ENCODE results near the gene WNK3. TPM values are rescaled to one million over a fixed set of nuclear protein-coding genes. Genes with fewer than 3 reads are reported as not detected.

WNK3 gene
- total and polyA plus RNA-seq, 12 donors, result 1.2 to 27.2 (median 11.2) TPM

DNA sequence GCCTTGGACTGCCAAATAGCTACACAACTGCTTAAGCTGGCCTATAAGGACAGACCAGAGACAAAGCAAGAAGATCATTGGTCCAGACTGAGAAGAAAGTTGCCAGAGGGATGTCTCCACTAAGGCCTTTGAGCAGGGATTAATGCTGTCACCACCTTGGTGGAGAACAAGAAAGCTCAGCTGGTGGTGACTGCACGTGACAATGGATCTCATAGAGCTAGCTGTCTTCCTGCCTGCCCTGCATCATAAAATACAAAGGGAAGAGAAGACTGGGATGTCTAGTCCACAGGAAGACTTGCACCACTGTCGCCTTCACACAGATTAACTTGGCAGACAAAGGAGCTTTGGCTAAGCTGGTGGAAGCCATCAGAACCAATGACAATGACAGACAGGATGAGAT lies 134.3 kb downstream of the WNK3 start:
- Histone ChIP-seq H3K9me3 (replicated peaks in 1 of 3) (no peaks in the 10 kb centered on the region), H3K36me3 (replicated peaks in 1 of 2) (no peaks in the 10 kb centered on the region), H3K4me3 (no peak overlapping the region), H3K4me1 (replicated peaks in 1 of 2) (no peaks in the 10 kb centered on the region), H3K27ac (no peak overlapping the region), H3K27me3 (no peaks in the 10 kb centered on the region)
- TF ChIP-seq, protein P1, sequence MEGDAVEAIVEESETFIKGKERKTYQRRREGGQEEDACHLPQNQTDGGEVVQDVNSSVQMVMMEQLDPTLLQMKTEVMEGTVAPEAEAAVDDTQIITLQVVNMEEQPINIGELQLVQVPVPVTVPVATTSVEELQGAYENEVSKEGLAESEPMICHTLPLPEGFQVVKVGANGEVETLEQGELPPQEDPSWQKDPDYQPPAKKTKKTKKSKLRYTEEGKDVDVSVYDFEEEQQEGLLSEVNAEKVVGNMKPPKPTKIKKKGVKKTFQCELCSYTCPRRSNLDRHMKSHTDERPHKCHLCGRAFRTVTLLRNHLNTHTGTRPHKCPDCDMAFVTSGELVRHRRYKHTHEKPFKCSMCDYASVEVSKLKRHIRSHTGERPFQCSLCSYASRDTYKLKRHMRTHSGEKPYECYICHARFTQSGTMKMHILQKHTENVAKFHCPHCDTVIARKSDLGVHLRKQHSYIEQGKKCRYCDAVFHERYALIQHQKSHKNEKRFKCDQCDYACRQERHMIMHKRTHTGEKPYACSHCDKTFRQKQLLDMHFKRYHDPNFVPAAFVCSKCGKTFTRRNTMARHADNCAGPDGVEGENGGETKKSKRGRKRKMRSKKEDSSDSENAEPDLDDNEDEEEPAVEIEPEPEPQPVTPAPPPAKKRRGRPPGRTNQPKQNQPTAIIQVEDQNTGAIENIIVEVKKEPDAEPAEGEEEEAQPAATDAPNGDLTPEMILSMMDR (IDR thresholded peaks at IDR 0.05), result no peak
- TF ChIP-seq POLR2A (IDR thresholded peaks at IDR 0.05), result no peak
- DNase-seq, result no peak
- 75 to 95% (median 75%) methylated on average over 2 of the region's 2 CpGs; no CpG with 5 or more reads in 1 of the 4 donors for WGBS, 4 donors
- intact Hi-C loops (cut with DNase I), result no loop called here

DNA sequence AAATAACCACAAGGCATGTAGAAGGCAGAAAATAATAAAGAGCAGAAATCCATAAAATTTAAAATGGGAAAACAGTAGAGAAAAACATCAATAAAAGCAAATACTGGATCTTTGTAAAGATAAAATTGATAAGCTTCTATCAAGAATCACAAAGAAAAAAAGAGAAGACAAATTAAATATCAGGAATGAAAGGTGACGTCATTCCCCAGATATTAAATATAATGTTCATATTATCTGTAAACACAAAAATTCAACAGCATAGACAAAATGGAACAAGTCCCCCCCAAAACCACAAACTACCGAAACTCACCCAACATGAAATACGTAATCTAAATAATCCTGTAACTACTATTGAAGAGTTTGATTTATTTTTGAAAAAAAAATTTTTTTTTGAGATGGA lies 144.2 kb downstream of the WNK3 start:
- Histone ChIP-seq H3K4me1 (replicated peaks in 1 of 2) (no peaks in the 10 kb centered on the region), H3K27ac (no peak overlapping the region), H3K4me3 (no peak overlapping the region), H3K36me3 (replicated peaks in 1 of 2) (no peaks in the 10 kb centered on the region), H3K9me3 (replicated peaks in 1 of 3) (no peaks in the 10 kb centered on the region), H3K27me3 (peaks cover under 1% of the 10 kb centered on the region)
- DNase-seq, result no peak
- intact Hi-C loops (cut with DNase I), result no loop called here
- no peak for TF ChIP-seq POLR2A (IDR thresholded peaks at IDR 0.05)
- TF ChIP-seq, protein P1 (IDR thresholded peaks at IDR 0.05), result no peak
- 89 to 97% (median 93%) methylated on average over 3 of the region's 3 CpGs for WGBS, 4 donors

DNA sequence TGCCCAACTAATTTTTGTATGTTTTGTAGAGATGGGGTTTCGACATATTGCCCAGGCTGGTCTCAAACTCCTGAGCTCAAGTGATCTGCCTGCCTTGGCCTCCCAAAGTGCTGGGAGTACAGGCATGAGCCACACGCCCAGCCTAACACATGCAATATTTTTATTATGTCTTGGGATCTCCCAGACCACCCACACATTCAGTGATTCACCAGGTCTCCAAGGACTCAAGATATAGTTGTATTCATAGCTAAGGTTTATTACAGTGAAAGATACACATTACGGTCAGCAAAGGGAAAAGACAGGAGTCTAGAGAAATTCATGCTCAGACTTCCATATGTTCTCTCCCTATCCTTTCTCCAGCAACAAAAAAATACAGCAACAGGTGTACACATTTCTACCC lies 149.3 kb downstream of the WNK3 start:
- peaks cover 5% of the 10 kb centered on the region for H3K27me3 ChIP-seq
- TF ChIP-seq POLR2A (IDR thresholded peaks at IDR 0.05), result no peak
- TF ChIP-seq, protein P1 (IDR thresholded peaks at IDR 0.05), result no peak
- no peaks in the 10 kb centered on the region for H3K4me1 ChIP-seq (replicated peaks in 1 of 2)
- no peaks in the 10 kb centered on the region for H3K9me3 ChIP-seq (replicated peaks in 1 of 3)
- no peak for DNase-seq
- no peak overlapping the region for H3K4me3 ChIP-seq
- intact Hi-C loops (cut with DNase I), result no loop called here
- WGBS, 4 donors, result 70 to 95% (median 83%) methylated on average over 2 to 3 of the region's 3 CpGs
- H3K36me3 ChIP-seq (replicated peaks in 1 of 2), result no peaks in the 10 kb centered on the region
- no peak overlapping the region for H3K27ac ChIP-seq

DNA sequence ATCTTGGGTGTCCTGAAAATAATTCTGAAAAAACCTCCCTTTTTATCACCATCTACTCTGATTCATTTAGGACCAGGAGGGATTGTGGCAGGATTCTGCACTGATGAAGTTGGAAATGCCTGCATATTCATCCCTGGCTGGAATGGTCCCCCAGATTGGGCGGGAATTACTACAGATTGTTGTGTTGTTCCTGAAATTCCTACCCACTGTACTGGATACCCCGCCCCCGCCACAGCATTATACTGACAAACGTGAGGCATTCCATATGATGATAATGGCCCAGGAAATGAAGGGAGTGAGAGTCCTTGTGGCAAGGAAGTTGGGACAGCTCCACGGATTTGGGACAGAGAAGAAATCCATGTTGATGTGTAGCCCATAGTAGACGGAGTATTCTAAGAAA lies 159.6 kb downstream of the WNK3 start:
- Histone ChIP-seq H3K27ac (no peak overlapping the region), H3K36me3 (replicated peaks in 1 of 2) (no peaks in the 10 kb centered on the region), H3K27me3 (peaks cover 7% of the 10 kb centered on the region), H3K4me3 (no peak overlapping the region), H3K9me3 (replicated peaks in 1 of 3) (no peaks in the 10 kb centered on the region), H3K4me1 (replicated peaks in 1 of 2) (no peaks in the 10 kb centered on the region)
- no peak for DNase-seq
- TF ChIP-seq, protein P1 (IDR thresholded peaks at IDR 0.05), result no peak
- TF ChIP-seq POLR2A (IDR thresholded peaks at IDR 0.05), result no peak
- intact Hi-C loops (cut with DNase I), result no loop called here
- WGBS, 4 donors, result 61 to 89% (median 76%) methylated on average over 6 of the region's 6 CpGs

Data from adrenal gland (tissue), 12 donors.